Measurements from ENCODE around the gene FLAD1.

The FLAD1 gene

DNA sequence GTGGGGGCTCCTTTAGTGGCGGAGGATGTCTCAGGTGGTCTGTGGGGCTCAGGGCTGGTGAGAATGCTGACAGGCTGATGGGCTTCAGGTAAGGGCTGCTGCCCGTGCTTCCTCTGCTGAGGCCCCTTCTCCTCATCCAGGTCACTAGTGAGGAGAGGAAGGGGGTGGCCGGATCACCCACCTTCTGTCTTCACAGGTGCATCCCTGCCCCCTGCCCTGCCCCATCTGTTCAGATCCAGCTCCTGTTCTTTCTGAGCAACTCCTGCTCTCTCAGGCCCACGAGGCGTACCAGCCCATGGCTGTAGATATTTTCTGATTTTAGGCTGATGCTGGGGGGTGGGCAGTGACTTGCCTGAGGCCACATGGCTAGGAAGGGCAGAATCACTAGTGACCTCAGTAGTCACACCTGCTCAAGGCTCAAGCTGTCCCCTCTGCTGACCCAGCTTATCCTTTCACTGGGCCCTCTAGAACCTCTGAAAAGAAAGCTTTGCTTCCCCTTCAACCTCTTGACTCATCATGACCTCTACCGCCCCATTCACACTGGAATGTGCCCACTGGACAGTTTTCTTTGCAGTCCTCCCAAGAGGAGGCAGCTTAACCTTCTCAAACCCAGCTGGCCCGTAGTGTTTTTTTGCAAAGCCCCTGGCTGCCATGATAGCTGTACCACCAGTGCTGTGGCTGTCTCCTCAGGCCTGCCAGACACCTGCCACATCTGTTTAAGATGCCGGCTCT lies 35.6 kb downstream of the FLAD1 start:
- DNase-seq: no peak

DNA sequence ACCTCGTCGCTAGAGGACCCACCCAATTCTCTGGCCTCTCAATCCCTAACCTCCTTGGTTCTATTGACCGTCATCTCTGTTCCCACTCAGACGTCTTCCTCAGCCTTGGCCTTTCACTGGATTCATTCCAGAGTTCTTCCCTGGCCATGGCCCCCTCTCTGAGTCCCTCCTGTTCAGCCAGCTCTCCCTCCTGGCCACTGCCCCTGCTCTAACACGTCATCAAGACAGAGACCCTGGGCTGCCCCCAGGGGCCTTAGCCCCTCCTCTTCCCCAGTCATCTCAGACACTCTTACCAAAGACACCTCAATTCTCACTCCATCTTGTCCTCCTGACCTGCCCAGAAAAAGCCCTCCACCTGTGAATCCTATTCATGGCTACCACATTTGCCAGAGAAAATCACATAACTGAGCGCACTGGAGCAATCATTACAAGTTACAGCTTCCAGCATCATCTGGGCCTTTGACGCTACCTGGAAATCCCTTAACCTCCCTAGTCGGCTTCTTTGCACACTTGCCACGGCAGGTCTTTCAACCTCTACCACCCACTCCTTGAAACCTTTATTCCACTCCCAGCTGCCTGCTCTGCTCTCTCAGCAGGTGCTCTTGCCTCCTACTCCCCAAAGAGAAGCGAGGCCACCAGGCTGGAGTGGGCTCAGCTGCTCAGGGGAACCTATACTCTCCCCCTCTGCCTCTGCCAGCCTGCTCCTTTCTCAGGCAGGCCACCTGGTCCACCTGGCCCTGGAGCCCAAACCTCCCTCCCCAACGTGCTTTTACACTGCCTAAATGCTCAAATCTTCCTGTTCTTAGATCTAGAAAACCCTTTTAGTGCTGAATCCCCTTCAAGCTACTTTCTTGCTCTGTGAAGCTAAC lies 36.5 kb downstream of the FLAD1 start:
- DNase-seq: no peak

DNA sequence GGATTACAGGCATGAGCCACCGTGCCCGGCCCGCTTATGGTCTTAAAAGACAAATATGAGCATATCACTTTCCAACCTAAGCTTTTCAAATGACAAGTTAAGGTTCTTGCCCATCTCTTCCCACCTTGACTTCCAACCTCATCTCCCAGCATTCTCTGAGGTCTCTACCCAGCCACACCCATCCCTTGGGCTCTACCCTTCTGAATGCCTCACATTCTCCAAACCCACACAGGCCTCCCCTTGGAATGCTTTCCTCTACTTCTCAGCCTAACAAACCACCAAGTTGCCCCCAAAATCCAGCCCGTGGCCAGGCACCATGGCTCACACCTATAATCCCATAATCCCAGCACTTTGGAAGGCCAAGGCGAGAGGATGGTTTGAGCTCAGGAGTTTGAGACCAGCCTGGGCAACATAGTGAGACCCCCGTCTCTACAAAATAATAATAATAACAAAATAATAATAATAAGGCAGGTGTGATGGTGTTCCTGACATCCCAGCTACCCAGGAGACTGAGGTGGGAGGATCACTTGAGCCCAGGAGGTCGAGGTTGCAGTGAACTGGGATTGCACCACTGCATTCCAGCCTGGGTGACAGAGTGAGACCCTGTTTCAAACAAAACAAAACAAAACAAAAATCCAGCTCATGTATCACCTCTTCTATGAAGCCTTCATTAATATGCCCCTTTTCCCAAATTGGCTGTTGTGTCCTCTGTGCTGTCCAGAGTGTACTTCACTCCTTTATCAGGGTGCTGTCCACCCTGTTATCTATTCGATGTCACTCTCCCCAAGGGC lies 39.2 kb downstream of the FLAD1 start:
- DNase-seq: no peak

DNA sequence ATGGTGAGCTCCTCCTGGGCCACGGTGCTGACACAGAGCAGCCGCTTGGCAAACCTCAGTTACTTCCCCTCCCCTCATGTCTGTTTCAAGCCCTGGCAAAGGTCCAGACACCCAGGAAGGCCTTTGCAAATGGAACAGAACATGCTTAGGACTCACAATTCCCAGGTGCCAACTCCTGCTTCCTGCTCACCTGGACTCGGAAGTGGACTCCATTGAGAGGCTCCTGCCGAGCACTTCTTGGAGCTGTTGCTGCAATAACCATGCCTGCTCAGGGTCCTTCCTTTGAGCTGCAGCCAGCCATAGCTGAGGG lies 39.7 kb downstream of the FLAD1 start:
- DNase-seq: no peak

DNA sequence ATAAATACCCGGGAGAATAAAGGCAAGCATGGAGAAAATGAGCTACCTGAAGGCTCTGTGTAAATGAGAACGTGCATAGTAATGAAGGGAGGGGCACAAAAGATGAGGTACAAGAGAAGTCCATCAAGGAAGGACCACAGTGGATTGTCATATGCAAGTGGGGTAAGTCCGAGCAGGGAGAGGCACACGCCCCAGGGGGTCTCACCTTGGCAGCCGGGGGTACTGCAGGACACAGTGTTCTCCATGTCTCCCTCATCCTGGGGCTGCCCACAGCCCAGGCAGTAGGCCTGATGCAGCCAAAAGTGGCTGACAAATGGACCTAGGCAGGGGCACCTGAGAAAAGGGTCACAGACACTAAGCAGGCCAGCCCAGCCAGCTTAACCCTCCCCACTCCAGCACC lies 40.5 kb downstream of the FLAD1 start:
- DNase-seq: no peak

DNA sequence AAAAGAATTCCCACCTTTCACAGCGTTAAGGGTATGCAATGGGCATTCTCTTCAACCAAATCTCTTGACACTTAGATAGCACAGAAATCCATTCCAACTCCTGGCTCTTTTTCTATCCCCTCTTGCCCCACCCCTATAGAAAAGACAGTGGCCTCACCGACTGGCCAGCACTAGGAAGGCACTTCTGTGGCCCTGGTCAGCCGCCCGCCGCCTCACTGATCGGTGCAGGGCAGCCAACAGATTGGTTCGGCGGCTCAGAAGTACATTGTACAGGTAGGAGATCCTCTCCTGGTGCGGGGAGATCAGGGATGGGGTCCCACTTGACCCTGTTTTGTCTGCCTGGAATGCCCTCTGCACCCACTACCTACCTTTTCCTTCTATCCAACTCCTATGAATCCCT lies 41.2 kb downstream of the FLAD1 start:
- no peak for DNase-seq

DNA sequence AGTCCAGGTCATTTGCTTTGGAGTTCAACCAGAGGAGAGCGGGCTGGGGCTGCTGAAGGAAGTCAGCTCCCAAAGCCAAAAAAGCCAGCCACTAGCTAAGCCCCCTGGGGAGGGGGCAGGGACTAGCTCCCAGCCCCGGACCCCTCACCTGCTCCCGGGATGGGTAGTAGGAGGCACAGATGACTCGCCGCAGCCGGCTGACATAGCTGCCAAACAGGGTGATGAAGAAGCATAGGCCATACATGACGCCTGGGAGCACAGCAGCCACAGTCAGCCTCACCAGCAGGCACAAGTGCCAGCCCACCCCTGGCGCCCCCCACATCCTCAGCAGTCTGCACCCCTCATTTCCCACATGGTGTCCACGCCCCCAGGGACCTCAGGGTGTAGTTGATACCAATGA lies 43.0 kb downstream of the FLAD1 start:
- DNase-seq: no peak

DNA sequence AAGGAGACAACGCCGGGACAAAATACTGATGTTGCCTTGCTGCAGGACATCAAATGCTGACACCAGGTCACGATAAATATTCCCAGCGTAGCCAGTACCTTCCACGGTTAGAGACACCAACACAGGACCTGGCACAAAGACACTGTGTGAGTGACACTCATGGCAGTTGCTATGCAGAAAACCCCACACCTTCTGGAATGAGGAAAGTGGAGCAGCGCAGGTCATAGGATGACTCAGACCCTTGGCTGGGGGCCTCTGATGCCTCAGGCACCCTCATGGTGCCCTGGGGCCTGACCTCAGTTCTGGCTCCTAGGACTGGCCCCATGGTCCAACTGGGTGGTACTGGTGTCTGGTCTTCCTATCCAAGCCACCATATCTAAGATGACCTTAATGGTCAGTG lies 43.4 kb downstream of the FLAD1 start:
- DNase-seq: no peak

DNA sequence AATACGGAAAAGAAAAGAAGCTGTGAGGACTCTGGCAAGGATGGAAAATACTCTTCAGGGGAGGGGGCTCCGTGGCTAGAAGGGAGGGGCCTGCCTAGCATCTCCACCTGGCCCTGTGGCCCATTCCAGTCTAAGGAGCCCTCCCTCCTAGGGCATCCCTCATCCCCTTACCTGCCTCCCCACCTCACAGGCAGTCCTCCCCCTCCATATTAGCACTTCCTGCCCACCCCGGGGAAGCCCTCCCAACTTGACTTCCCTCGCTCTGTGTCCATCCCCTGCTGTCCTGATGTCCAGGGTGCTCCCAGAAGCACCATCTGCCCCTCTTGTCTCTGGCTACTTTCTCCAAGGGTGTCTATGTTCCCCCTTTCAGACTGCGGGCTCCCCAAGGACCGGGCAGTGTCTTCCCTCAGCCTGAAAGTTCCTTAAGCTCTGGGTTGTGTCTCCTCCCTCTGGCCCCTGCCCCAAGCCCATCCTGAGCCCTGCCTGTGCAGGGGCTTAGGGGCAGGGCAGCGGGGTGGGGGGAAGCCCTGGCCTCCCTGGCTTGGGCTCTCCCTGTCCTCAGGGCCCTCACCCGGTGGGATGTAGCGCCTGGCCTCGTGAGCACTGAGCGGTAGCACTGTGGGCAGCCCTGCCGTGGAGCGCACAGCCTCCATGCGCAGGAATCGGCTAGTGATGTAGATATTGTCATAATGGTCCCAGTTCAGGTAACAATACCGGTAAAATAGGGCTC lies 46.5 kb downstream of the FLAD1 start:
- DNase-seq: no peak

DNA sequence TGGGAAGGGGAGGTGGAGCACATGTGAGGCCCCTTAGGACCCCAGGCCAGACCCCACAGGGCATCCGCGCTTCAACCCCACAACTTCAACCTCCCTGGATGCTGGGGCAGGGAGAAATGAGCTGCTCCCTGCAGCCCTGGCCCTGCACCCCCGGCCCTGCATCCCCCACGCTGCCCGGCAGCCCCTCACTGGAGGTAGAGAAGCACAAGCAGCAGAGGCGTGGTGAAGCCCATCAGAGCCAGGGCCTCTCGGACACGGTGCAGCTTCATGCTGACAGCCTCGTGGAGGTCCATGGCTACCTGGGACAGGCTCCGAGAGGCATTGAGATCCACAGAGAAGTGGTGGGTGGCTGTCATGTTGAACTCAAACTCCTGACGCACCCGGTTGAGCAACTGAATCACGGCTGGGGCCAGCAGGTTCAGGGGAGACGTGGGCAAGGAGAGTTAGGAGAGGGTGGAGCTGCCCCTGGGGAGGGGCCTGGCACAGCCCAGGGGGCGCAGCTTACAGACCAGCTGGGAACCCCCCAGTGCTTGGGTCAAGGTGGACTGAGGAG lies 47.2 kb downstream of the FLAD1 start:
- no peak for DNase-seq

DNA sequence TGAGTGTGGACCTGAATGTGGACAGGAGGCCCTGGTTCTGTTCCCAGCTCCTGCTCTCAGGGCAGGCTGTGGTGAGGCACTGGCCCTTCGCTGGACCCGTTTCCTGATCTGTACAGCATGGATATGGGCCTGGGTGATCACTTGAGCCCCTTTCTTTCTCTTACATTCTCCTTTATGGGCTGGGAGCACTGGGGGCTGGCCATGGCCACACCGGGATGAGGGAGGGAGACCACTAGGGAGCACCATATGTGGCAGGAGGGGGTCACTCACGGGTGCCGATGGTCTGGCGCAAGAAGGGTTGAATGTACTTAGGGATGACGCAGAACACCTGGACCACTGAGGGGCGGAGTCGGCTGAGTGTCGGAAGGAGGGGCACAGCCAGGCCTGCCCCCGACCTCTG lies 47.8 kb downstream of the FLAD1 start:
- no peak for DNase-seq

DNA sequence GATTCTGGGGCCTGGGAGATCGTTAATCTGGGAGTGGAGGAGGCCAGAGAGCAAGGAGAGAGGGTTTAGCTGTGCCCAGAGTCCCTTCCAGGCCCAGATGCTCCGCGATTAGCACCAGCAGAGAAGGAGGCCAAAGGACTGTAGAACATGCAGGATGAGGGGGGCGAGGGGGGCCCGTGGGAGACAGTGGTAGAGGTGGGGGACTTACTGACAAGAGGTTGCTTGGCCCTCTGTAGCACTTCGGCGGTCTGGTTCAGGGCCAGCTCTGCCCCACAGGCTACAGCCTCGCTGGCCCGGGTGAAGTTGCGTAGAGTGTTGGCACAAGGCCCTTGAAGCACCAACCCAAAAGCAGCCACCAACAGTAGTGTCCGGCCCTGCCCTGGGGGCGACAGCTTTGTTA lies 49.7 kb downstream of the FLAD1 start:
- DNase-seq: no peak

DNA sequence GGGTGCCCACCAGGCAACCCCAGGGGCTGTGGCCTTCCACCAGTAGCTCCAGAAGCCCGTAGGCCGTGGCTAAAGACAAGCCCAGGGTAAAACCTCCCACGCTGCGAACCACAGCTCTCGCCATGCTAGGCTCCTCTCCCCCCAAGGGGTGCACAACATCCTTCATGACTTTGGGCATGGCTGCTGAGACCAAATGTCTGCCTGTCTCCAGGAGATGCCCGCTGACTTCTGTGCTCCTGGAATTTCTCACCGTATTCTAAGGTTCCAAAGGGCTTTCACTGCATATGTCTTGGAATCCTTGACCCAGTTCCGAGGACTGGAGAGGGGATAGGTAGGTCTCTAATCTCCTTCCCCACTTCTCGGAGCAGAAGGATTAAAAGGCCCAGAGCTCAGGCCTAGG lies 50.4 kb downstream of the FLAD1 start, which contains the start of the genes DCST1 and DCST2:
Gene DCST1 (plus strand): TSS at position 301 of the 400 bp plus-strand sequence. CDS start 213 bp downstream, outside the sequence.
Gene DCST2 (minus strand): TSS at position 258 of the 400 bp plus-strand sequence. CDS start 80 bp downstream, at position 178.
- no peak for DNase-seq

DNA sequence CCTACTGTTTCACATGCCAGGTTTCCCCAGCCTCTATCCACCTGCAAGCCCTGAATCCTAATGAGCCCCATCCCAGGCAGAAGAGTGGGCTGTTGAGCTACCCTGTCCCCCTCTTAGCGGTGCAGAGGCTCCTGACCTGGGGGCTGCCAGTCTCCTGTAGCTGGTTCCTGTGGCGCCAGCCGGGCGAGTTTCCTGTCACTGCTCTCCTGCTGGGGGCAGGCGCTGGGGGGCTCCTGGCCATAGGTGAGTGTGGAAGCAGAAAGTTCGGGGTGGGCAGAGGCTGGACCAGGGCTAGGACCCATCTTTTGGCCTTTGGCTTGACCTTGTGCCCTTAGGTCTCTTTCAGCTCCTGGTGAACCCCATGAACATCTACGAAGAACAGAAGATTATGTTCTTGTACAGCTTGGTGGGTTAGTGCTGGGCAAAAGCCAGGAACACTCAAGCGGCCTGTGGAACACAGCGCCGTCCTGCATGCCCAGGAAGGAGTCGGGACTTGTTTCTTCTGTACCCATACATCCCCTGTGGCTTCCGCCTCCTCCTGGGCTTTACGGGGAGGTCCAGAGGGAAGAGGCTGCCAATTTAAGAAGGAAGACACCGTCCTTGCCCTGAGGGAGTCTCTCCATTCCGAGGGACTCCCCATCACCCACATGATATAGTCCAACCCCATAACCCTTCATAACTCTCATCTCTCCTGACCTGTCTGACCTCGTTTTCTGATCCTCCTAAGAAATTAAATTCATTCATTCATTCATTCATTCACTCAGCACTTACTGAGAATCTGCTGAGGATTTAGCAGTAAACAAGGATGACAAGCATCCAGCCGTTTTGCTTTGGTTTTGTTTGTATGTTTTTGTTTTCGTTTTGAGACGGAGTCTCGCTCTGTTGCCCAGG lies 51.4 kb downstream of the FLAD1 start:
- DNase-seq: no peak

DNA sequence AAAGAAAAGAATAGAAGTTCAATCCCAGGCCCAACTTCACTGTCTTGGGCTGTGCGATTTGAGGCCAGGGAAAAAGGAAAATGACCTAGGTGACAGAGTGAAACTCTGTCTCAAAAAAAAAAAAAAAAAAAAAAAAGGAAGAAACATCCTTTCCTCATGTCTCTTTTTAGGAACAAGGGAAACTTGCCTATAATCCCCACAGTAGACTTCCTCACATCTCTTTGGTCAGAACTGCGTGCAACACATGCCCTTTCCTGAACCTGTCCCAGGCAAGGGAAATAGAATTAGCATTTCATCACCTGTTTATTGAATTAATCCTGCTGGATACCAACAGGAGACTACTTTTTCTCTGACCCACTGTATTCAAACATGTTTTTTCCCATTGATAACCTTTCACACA lies 52.8 kb downstream of the FLAD1 start:
- DNase-seq: no peak

DNA sequence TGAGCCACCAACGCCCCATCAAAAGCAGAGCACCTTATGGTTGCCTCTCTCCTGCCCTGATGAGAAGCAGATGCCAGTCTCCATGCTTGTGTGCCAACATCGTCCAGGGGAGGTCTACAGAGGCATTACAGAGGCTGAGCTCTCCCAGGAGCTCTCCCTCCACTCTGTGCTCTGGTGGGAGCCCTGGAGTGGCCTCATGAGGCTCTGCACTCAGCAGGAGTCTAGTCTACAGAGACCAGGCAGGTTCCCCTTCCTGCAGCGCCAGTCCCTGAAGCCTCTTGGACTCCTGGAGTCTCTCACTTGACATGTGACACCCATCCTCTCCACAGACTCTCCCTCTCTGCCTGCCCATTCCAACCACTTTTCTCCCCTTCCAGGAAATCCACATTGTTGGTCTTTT lies 53.9 kb downstream of the FLAD1 start:
- no peak for DNase-seq

DNA sequence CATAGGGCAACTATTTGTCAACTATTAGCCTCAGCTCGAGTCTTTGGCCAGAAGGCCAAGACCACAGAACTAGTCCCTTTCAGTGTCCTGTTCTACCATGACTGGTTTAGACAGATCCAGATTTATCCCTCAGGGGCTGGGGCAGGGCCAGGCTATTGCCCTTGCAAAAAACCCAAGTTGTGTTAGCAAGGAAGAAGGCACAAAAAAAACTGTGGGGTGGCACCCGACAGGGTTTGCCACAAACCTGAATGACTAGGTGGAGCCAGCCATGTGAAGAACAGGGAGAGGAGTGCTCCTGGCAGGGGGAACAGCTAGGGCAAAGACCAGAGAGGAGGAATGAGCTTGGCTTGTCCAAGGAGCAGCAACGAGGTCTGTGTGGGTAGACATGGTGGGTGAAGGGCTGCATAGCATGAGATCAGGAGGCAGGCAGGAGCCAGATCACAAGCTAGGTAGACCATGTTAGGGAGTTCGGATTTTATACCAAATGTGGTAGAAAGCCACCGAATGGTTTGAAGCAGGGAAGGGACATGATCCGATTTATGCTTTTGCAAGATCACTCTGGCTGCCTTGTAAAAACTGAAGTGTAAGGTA lies 54.8 kb downstream of the FLAD1 start:
- no peak for DNase-seq

DNA sequence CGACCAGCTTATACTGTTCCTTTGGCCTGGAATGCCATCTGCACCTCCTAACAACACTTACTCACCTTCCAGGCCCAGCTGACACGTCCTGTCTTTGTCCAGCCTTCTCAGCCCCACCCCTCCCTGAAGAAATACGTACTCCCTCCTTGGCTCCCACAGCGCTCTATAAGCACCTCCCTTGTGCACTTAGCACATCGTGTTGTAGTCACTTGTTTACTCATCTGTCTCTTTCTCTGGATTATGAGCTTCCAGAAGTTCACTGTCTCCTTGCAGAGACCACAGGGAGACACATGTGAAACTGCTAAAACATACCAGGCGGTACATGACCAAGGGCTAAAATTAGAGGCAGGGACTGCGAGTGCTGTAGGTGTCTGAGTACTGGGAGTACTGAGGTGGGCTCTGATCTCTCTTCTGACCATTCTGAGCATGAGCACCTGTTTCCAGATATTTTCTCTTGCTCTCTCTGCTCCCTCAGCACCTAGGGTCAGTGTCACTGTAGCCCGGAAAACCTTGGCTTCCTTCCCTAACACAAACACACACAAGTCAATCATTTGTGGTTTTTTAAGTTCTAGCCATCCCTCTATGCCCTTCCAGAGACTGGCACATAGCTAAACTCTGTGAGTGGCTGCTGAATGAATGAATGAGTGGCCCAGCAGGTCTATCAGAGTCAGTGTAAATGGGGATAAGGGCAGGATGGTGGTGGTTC lies 55.6 kb downstream of the FLAD1 start:
- DNase-seq: no peak

DNA sequence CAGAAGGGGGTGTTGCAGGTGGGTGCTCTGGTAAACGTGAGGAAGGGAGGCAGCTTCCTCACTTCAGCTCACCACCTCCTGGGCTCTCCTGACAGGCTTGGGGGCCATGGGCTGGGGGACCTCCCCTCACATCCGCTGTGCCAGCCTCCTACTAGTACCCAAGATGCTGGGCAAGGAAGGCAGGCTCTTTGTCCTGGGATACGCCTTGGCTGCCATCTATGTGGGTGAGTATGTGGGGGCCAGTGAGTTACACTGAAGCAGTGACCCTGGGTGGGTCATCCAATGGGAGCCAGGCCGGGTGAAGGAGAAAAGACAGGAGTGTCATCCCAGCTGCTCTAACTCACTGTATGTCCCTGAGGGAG lies 56.1 kb downstream of the FLAD1 start:
- no peak for DNase-seq

DNA sequence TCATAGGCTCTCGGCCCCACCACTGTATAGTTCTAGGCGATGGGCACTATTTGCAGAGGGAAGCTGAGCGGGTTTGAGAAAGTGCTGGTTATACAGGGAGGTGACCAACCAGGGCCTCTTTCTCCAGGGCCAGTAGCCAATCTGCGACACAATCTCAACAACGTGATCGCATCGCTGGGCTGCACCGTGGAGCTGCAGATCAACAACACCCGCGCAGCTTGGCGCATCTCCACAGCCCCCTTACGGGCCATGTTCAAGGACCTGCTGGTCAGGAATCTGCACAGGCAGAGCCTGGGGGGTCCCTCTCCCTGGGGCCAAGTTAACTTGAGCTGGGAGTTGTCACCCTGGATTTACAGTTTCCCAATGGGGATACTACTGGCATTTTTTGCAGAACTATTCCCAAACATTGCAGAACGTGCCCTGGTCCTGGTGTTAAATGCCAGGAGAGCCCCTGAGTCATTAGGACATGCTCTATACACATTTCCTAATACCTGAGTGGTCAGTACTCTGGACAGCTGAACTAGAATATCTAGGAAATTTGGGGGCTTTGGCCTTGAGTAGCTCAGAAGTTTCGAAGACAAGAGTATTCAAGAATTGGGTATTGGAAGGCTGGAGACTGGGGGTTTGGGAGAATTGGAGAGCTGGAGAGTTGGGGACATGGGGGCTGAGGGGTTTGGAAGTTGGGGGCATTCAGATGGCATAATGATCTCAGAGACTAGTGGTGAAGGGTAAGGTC lies 57.4 kb downstream of the FLAD1 start:
- no peak for DNase-seq
